GM13976 (cell line): ENCODE measurements around the gene SORCS1.

Source experiments
- DNase-seq: peaks from one replicate; pipeline ENCODE4 v3.0.0; 2012; ENCODE audit warnings: low spot score
- CTCF ChIP-seq: IDR thresholded peaks from 2 replicates; pipeline ENCODE4 v1.5.1; 2012; ENCODE audit warnings: borderline replicate concordance, mild to moderate bottlenecking; ENCODE audit not compliant: insufficient read depth; ENCODE audit errors: extremely low read depth, missing control alignments, control extremely low read depth
- in situ Hi-C: fragments of 300-500 bp; cut with MboI; formaldehyde crosslinking; loops from one replicate; pipeline ENCODE4 v1.12.0; 2022; ENCODE audit warnings: low sequenced_read_pairs, mixed read lengths, inconsistent platforms; ENCODE audit not compliant: unreplicated experiment

SORCS1 gene

GRCh38 chr10:107081644-107082043 is 82.9 kb downstream of the SORCS1 start:
- no peak for TF ChIP-seq CTCF
- in situ Hi-C loops, result no loop called here
- DNase-seq, result no peak

- no peak for TF ChIP-seq CTCF
- DNase-seq, result no peak
- in situ Hi-C loops, result no loop called here
Observed at GRCh38 chr10:107075117-107075516, 89.4 kb downstream of the SORCS1 start.

GRCh38 chr10:107072786-107073185 is 91.7 kb downstream of the SORCS1 start:
- TF ChIP-seq CTCF, result no peak
- DNase-seq, result no peak
- in situ Hi-C loops, result no loop called here

- DNase-seq, result no peak
- no peak for TF ChIP-seq CTCF
- in situ Hi-C loops, result no loop called here
Observed at GRCh38 chr10:107072028-107072427, 92.5 kb downstream of the SORCS1 start.

GRCh38 chr10:107071301-107071700 is 93.2 kb downstream of the SORCS1 start:
- in situ Hi-C loops, result no loop called here
- TF ChIP-seq CTCF, result no peak
- no peak for DNase-seq

GRCh38 chr10:107067843-107068242 is 96.7 kb downstream of the SORCS1 start:
- no peak for TF ChIP-seq CTCF
- no peak for DNase-seq
- in situ Hi-C loops, result no loop called here

GRCh38 chr10:107064075-107064474 is 100.4 kb downstream of the SORCS1 start:
- DNase-seq, result no peak
- in situ Hi-C loops, result no loop called here
- TF ChIP-seq CTCF, result no peak
